HG02571 (cell line): ENCODE data around the gene CDHR3.

Experiments
- ATAC-seq: cut with Tn5 transposase; IDR thresholded peaks from one replicate; pipeline ENCODE4 v1.9.1; 2021; ENCODE audit warnings: mild to moderate bottlenecking, moderate library complexity; ENCODE audit not compliant: unreplicated experiment

CDHR3 gene

GRCh38 chr7:106061301-106061979 lies 98.4 kb downstream of the CDHR3 start:
- ATAC-seq, result peak; percentile 41

DNA sequence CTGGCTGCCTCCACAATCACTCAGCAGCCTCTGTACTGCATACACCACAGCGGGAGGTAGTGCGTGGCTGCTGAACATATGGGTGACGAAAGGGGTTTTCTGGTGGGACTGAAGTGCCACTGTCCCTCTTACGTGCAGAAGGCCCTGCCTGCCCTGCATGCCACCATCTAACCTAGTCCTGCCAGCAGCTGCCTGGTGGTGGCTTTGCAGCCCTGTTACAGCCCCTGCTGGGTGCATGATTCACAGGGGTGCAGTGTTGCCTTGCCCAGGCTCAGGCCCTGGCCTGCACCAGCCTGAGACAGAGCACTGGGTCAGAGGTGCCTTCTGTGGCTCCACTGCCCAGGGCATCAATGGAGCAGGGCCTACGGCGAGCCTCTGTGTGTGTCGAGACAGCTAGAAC lies 98.9 kb downstream of the CDHR3 start:
- no peak for ATAC-seq

DNA sequence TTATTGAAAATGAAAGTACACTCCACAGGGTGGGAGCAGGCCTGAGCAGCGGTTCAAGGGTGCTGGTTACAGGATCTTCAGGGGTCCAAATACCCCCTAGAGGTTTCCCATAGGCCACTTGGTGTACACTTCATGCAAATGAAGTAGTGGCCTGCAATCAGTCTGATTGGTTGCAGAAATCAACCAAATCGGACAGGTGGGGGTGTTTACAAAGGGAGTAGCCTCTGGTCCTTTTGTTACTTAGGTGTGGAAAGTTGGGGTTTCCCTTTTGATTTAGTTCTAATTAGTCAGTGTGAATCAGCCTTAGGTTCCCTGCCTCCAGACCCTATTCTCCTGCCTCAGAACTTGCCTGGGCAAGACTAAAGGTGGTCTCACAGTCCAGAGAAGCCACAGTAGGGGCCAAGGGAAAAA lies 99.5 kb downstream of the CDHR3 start:
- ATAC-seq, result no peak

GRCh38 chr7:106063024-106063423 lies 100.0 kb downstream of the CDHR3 start:
- ATAC-seq, result no peak

- ATAC-seq, result no peak
These were observed 100.6 kb downstream of the CDHR3 start for GRCh38 chr7:106063692-106064091.

- ATAC-seq, result no peak
These were observed 101.3 kb downstream of the CDHR3 start for GRCh38 chr7:106064316-106064715.

DNA sequence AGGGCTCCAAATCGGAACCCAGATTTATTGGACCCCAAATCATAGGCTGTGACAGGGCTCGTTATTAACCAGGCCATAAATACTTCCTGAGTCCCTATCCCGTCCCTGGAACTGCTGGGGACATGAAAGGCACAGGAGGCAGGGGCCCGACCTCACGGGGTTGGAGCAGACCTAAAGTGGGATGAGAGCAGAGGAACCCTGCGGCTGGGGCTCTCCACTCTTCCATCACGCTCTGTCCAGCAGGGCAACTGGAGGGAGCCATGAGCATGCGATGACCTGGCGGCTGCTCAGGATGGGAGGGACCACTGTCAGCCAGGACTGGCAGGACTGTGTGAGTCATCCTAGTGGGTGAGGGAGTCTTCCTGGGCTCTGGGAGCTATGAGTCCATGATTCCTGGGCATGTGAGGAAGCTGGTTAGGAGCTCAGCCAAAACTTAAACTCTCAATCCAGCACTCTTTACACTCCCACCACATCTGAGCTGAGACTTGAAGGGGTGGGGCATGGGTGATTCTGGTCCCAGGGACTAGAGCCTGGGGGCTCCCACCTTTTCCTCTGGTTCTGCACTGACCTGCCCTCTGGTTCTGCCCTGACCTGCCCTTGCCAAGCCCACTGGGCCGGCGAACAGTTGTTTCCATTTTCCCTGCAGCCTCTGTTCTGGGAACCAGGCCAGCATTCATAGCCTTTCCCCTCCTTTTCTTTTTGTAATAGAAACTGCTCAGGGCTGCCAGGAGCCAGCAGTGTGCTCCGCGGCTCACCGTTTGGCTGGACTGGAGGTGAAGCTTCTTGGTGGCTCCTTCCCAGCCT lies 101.9 kb downstream of the CDHR3 start:
- ATAC-seq, result no peak

DNA sequence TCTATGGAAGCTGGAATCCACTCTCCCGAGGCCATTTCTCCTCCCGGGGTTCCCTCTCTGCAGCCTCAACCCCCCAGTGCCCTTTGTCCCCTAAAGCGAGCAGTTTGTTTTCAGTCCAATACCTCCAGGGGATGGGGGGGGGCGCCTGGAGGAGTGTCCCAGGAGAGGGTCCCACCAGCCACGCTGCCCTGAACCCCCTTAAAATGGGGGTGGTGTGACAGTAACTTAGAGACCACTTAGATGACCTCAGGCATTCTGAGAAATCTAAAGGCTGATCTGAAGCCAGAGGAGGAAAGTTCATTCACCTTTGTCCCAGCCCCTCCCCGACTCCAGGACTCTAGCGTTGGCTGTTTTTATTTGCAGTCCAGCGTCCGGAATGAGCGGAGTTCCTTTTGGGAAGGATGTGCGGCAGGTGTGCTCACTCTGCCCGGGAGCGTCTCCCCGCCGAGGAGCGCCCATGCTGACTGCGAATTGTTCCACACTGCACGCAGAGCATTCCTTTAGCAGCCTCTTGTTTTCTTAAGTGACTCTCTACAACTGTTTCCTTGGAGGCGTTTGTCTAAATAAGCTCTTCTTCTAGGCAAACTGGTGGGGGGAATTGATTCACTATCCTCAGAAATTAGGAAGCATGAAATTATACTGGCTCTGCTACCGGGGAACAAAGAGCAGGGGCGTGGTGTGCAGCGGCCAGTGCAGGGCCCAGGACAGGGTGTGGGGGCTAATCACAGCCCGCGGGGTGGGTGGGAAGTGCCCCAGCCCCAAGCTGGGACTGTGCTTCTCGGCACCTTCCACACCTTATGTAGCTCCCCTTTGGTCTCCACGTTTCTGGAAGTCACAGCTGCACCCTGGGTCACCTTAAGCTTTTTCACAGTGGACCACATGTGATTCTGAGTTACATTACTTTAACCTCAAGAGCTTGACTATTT lies 102.8 kb downstream of the CDHR3 start:
- ATAC-seq, result no peak

DNA sequence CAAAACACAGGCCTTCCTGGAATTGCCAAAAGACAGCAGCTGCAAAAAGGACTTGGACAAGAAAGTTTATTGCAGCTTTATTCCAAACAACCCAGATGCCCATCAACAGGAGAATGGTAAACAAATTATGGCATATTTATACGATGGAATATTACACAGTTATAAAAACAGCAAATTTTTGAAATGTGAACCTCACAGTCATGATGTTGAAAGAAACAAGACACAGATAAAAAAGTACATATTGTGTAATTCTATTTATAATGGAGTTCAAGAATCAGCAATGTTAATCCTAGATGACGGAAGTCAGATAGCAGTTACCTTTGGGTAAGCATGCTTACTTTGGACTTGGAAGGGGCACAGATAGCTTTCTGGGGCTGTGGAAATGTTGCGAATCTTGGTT lies 104.6 kb downstream of the CDHR3 start:
- no peak for ATAC-seq

GRCh38 chr7:106068538-106068961 lies 105.5 kb downstream of the CDHR3 start:
- ATAC-seq, result no peak

GRCh38 chr7:106068986-106069385 lies 105.9 kb downstream of the CDHR3 start:
- no peak for ATAC-seq

GRCh38 chr7:106069471-106070200 lies 106.6 kb downstream of the CDHR3 start:
- ATAC-seq, result no peak

DNA sequence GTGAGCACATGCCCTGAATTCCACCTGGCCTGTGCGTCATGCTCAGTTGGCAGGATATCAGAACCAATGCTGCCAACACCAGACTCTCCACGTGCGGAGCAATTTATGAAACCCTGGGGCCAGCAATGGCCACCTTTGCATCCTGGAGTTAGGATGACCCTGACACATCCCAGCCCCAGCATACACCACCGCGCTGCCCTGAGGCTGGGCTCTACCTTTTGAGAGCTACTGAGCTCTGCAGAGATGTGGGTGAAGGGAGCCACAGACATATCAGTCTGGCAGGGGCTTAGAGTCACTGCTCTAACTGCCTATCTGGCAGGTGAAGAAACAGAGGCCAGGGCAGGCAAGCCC lies 107.1 kb downstream of the CDHR3 start:
- no peak for ATAC-seq

GRCh38 chr7:106070567-106071254 lies 107.6 kb downstream of the CDHR3 start:
- no peak for ATAC-seq

GRCh38 chr7:106071356-106071998 lies 108.4 kb downstream of the CDHR3 start:
- ATAC-seq, result peak; percentile 98

- ATAC-seq, result no peak
These were observed 109.1 kb downstream of the CDHR3 start for GRCh38 chr7:106071999-106072714.

- no peak for ATAC-seq
These were observed 109.6 kb downstream of the CDHR3 start for GRCh38 chr7:106072715-106073091.

DNA sequence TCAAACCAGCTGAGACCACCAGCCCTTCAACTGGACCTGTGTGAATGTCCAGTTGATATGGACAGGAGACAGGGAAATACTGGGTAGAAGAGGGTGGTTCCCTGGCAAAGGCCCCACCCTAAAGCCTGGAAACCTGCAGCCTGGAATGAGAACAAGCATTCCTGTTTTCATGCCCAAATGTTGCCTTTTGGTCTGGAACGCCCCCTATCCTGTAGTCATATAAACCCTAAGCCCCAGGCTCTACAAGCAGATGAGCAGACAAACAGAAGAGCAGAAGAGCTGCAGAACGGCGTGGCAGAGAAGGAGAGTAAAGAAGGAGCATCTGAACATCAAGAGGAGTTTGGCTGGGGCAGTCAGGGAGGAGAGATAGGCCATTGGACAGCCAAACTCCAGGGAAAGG lies 110.6 kb downstream of the CDHR3 start:
- ATAC-seq, result no peak

GRCh38 chr7:106074257-106074656 lies 111.2 kb downstream of the CDHR3 start:
- no peak for ATAC-seq
